H1 (cell line): ENCODE measurements around the gene PPP2R2D. TPM values are rescaled to one million over a fixed set of nuclear protein-coding genes. Genes with fewer than 3 reads are reported as not detected.
"Not testable (repeated sequence)": the region's sequence is repeated elsewhere in the genome, so short reads cannot be mapped to it uniquely, and the experiment has no call there.

Experiments used
- CTCF ChIA-PET: fragments of 300-600 bp; sonication (Branson Sonifier 250); formaldehyde crosslinking; loops from one replicate; lab custom pipeline; 2021; ENCODE audit not compliant: partially characterized antibody; lab: Charles Lee
- POLR2A ChIA-PET: fragments of 300-600 bp; sonication (Branson Sonifier 250); formaldehyde crosslinking; loops from one replicate; lab custom pipeline; 2021; ENCODE audit warnings: inconsistent platforms; ENCODE audit not compliant: partially characterized antibody; lab: Charles Lee
- DNase-seq, 2 experiments: peaks; one replicate each; pipeline versions ENCODE4 v3.0.0 to v3.0.0-alpha.2; 2010 to 2022; ENCODE audit warnings: low spot score in 2 of 2, low read depth in 1 of 2, mixed read lengths in 1 of 2
- FAIRE-seq: peaks from 2 replicates; lab custom pipeline; 2011; peaks lifted over from hg19 to GRCh38; lab: Jason Lieb, UNC
- H2AFZ ChIP-seq: 2 replicates; pipeline ENCODE4 v1.8.1; 2012; ENCODE audit warnings: low read length, inconsistent platforms
- H2AK5ac ChIP-seq: 2 replicates; pipeline ENCODE4 v1.6.1; 2013; ENCODE audit warnings: low read depth, low read length
- H2BK120ac ChIP-seq: replicated peaks from 2 replicates; pipeline ENCODE3; 2013; ENCODE audit warnings: low read depth, low read length, inconsistent platforms
- H2BK12ac ChIP-seq: 2 replicates; pipeline ENCODE4 v1.6.1; 2013; ENCODE audit warnings: low read depth, low read length
- H2BK15ac ChIP-seq: 2 replicates; pipeline ENCODE4 v1.6.1; 2013; ENCODE audit warnings: low read length
- H2BK20ac ChIP-seq: 2 replicates; pipeline ENCODE4 v1.6.1; 2013; ENCODE audit warnings: low read length
- H2BK5ac ChIP-seq: 2 replicates; pipeline ENCODE4 v1.6.1; 2013; ENCODE audit warnings: low read depth, low read length
- H3K14ac ChIP-seq: 2 replicates; pipeline ENCODE4 v1.6.1; 2013; ENCODE audit warnings: inconsistent platforms; ENCODE audit not compliant: insufficient read length
- H3K18ac ChIP-seq: 2 replicates; pipeline ENCODE4 v1.6.1; 2013; ENCODE audit warnings: low read length; ENCODE audit errors: extremely low read depth
- H3K23ac ChIP-seq: 2 replicates; pipeline ENCODE4 v1.6.1; 2013; ENCODE audit warnings: inconsistent platforms; ENCODE audit not compliant: insufficient read length
- H3K23me2 ChIP-seq: 2 replicates; pipeline ENCODE4 v1.6.1; 2013; ENCODE audit warnings: low read depth, low read length
- H3K27ac ChIP-seq: 2 replicates; pipeline ENCODE4 v1.6.1; 2011; ENCODE audit warnings: low read depth, low read length, inconsistent platforms
- H3K27me3 ChIP-seq, 4 experiments: replicated peaks in 1 of 4; 1 replicate in 1 of 4; 2 replicates in 3 of 4; pipeline versions ENCODE4 v1.6.1 to v1.8.1; 2011 to 2013; ENCODE audit warnings: low read length in 3 of 4, mild to moderate bottlenecking in 3 of 4, inconsistent platforms in 2 of 4, mixed read lengths in 2 of 4, moderate library complexity in 1 of 4; ENCODE audit not compliant: control insufficient read depth in 3 of 4, insufficient read depth in 3 of 4; ENCODE audit errors: extremely low read depth in 1 of 4
- H3K36me3 ChIP-seq, 4 experiments: 2 replicates each; pipeline versions ENCODE4 v1.6.1 to v1.8.1; 2011 to 2013; ENCODE audit warnings: mild to moderate bottlenecking in 4 of 4, low read length in 3 of 4, moderate library complexity in 2 of 4, control low read depth in 1 of 4, inconsistent platforms in 1 of 4; ENCODE audit not compliant: insufficient read depth in 4 of 4, control insufficient read depth in 2 of 4
- H3K4ac ChIP-seq: replicated peaks from 2 replicates; pipeline ENCODE3; 2013; ENCODE audit warnings: low read length, low read depth, mixed read lengths, inconsistent platforms; ENCODE audit not compliant: insufficient read length
- H3K4me1 ChIP-seq, 4 experiments: replicated peaks in 1 of 4; 1 replicate in 1 of 4; 2 replicates in 3 of 4; pipeline versions ENCODE4 v1.6.1 to v1.8.1; 2011 to 2013; ENCODE audit warnings: low read length in 3 of 4, inconsistent platforms in 2 of 4, mixed read lengths in 1 of 4; ENCODE audit not compliant: insufficient read depth in 4 of 4, control insufficient read depth in 3 of 4
- H3K4me2 ChIP-seq, 2 experiments: 2 replicates each; pipeline versions ENCODE4 v1.6.1 to v1.8.1; 2011 to 2013; ENCODE audit warnings: low read depth in 2 of 2, low read length in 2 of 2, control low read depth in 1 of 2, inconsistent platforms in 1 of 2, mild to moderate bottlenecking in 1 of 2; ENCODE audit not compliant: insufficient read depth in 1 of 2
- H3K4me3 ChIP-seq, 4 experiments: fragments of 200-600, 300-600 bp in 1 of 4; sonication (generic), shearing (Covaris generic), sonication (Bioruptor Twin) in 1 of 4; 2 replicates each; pipeline versions ENCODE4 v1.5.1 to v1.8.1; 2011 to 2016; ENCODE audit warnings: low read length in 4 of 4, low read depth in 3 of 4, control low read depth in 2 of 4, inconsistent platforms in 2 of 4, mild to moderate bottlenecking in 2 of 4, mixed read lengths in 1 of 4, moderate library complexity in 1 of 4; ENCODE audit not compliant: insufficient read depth in 2 of 4; ENCODE audit errors: extremely low read depth in 1 of 4
- H3K56ac ChIP-seq: replicated peaks from 2 replicates; pipeline ENCODE3; 2013; ENCODE audit warnings: low read depth, mild to moderate bottlenecking, mixed read lengths, low read length, inconsistent platforms; ENCODE audit not compliant: insufficient read length
- H3K79me1 ChIP-seq: 2 replicates; pipeline ENCODE4 v1.6.1; 2013; ENCODE audit warnings: low read depth, low read length, control low read depth
- H3K79me2 ChIP-seq, 2 experiments: 2 replicates each; pipeline versions ENCODE4 v1.6.1 to v1.8.1; 2012 to 2013; ENCODE audit warnings: low read length in 2 of 2, mild to moderate bottlenecking in 2 of 2, inconsistent platforms in 1 of 2; ENCODE audit not compliant: insufficient read depth in 2 of 2, control insufficient read depth in 1 of 2
- H3K9ac ChIP-seq, 4 experiments: replicated peaks in 1 of 4; 1 replicate in 1 of 4; 2 replicates in 3 of 4; pipeline versions ENCODE4 v1.6.1 to v1.8.1; 2011 to 2013; ENCODE audit warnings: low read depth in 3 of 4, low read length in 3 of 4, control low read depth in 2 of 4, mild to moderate bottlenecking in 2 of 4, moderate library complexity in 2 of 4, inconsistent platforms in 1 of 4; ENCODE audit errors: extremely low read depth in 1 of 4
- H3K9me3 ChIP-seq, 2 experiments: 2 replicates each; pipeline versions ENCODE4 v1.6.1 to v1.8.1; 2012 to 2013; ENCODE audit warnings: mild to moderate bottlenecking in 2 of 2, moderate library complexity in 2 of 2, control low read depth in 1 of 2, inconsistent platforms in 1 of 2, low read depth in 1 of 2, low read length in 1 of 2, mixed read lengths in 1 of 2; ENCODE audit not compliant: insufficient read depth in 2 of 2
- H4K20me1 ChIP-seq, 2 experiments: replicated peaks in 1 of 2; 2 replicates each; pipeline versions ENCODE3 to v1.8.1; 2011 to 2013; ENCODE audit warnings: inconsistent platforms in 2 of 2, low read length in 2 of 2, mild to moderate bottlenecking in 1 of 2; ENCODE audit not compliant: insufficient read depth in 2 of 2, control insufficient read depth in 1 of 2
- H4K5ac ChIP-seq: 2 replicates; pipeline ENCODE4 v1.6.1; 2013; ENCODE audit warnings: low read length, low read depth, mixed read lengths, inconsistent platforms; ENCODE audit not compliant: insufficient read length
- H4K8ac ChIP-seq: 2 replicates; pipeline ENCODE4 v1.8.0; 2013; ENCODE audit warnings: mild to moderate bottlenecking, moderate library complexity, low read length, inconsistent platforms; ENCODE audit not compliant: insufficient read depth; ENCODE audit errors: extremely low read depth
- H4K91ac ChIP-seq: replicated peaks from 2 replicates; pipeline ENCODE3; 2013; ENCODE audit warnings: low read length, mixed read lengths, inconsistent platforms; ENCODE audit not compliant: insufficient read length
- WGBS, 2 experiments: shearing (Covaris generic) in 1 of 2; methylation state at CpG; one replicate each; pipeline versions ENCODE4 v1.1.6 to v1.1.7; 2013 to 2015; ENCODE audit warnings: low lambda C conversion rate in 2 of 2, mixed read lengths in 2 of 2, inconsistent platforms in 1 of 2, low coverage in 1 of 2, missing lambda C conversion rate in 1 of 2; ENCODE audit not compliant: insufficient replicate concordance in 2 of 2, insufficient coverage in 1 of 2, insufficient read length in 1 of 2; ENCODE audit errors: extremely low coverage in 1 of 2, missing lambda C conversion rate in 1 of 2; 5-methylcytosine and 5-hydroxymethylcytosine counted together
- polyA plus RNA-seq, 7 experiments: library from polyadenylated mRNA; depleted of rRNA in 3 of 7; stranded (reverse) in 5 of 7; unstranded in 2 of 7; fragments of >200 nt in 5 of 7; fragments of 200-250 nt in 2 of 7; gene quantifications; 1 replicate in 5 of 7; 2 replicates in 1 of 7; 4 replicates in 1 of 7; pipeline versions ENCODE4 v1.2.1 to v1.2.3, GENCODE V29; 2011 to 2013; ENCODE audit warnings: missing spikeins in 2 of 7, mixed read lengths in 2 of 7
- total RNA-seq: library from RNA; stranded (reverse); fragmentation: NEBNext Ultra II Directional; extraction: Animal tissue kit (Norgen Biotek cat#: 25700); gene quantifications from 2 replicates; pipeline ENCODE4 v1.2.1, GENCODE V29; 2021

PPP2R2D gene
- total and polyA plus RNA-seq, 2 of the 8 experiments (the other 6 are each of a cell fraction or from before 2014, with no cell fraction given) = 25.4 to 32.8 TPM

- CTCF ChIA-PET, POLR2A ChIA-PET, H3K23me2 ChIP-seq, H2BK20ac ChIP-seq, H2BK5ac ChIP-seq, H3K9ac ChIP-seq, H3K4me1 ChIP-seq, H3K4me3 ChIP-seq, H2BK15ac ChIP-seq, H2AK5ac ChIP-seq, H3K4ac ChIP-seq, H3K27me3 ChIP-seq, H3K56ac ChIP-seq, H3K27ac ChIP-seq, H3K9me3 ChIP-seq, H4K91ac ChIP-seq, H2BK12ac ChIP-seq, H3K18ac ChIP-seq, H3K36me3 ChIP-seq, H4K5ac ChIP-seq, H2BK120ac ChIP-seq, DNase-seq, H2AFZ ChIP-seq, H3K4me2 ChIP-seq, H3K14ac ChIP-seq, H3K23ac ChIP-seq, FAIRE-seq, H4K8ac ChIP-seq: not testable (repeated sequence)
- peaks cover 17 to 19% of the 10 kb centered on the region in 2 experiments for H4K20me1 ChIP-seq
- H3K79me2 ChIP-seq = peaks cover 0 to 75% of the 10 kb centered on the region in 2 experiments
- peaks cover 25% of the 10 kb centered on the region for H3K79me1 ChIP-seq
- WGBS, 2 experiments = 75% methylated on average over 11 of the region's 11 CpGs; no CpG with 5 or more reads in 1 of the 2 experiments
Observed at GRCh38 chr10:131916767-131917160, 16.0 kb downstream of the PPP2R2D start.

DNA sequence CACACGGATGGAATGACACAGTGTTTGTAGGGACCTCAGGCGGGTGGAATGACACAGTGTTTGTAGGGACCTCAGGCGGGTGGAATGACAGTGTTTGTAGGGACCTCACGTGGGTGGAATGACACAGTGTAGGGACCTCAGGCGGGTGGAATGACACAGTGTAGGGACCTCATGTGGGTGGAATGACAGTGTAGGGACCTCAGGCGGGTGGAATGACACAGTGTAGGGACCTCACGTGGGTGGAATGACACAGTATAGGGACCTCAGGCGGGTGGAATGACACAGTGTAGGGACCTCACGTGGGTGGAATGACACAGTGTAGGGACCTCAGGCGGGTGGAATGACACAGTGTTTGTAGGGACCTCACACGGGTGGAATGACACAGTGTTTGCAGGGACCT lies 16.7 kb downstream of the PPP2R2D start:
- peaks cover 0 to 75% of the 10 kb centered on the region in 2 experiments for H3K79me2 ChIP-seq
- WGBS, 2 experiments = 63% methylated on average over 2 of the region's 11 CpGs; no CpG with 5 or more reads in 1 of the 2 experiments

More for the DNA sequence above, 16.7 kb downstream of the PPP2R2D start:
- H3K23ac ChIP-seq, H2BK20ac ChIP-seq, H3K27ac ChIP-seq, H4K5ac ChIP-seq, H3K14ac ChIP-seq, H3K23me2 ChIP-seq, H3K9ac ChIP-seq, H4K8ac ChIP-seq, H3K4me3 ChIP-seq, H3K9me3 ChIP-seq, H3K4me2 ChIP-seq, CTCF ChIA-PET, H3K36me3 ChIP-seq, H3K4ac ChIP-seq, H2BK12ac ChIP-seq, H3K56ac ChIP-seq, H3K18ac ChIP-seq, H2BK120ac ChIP-seq, FAIRE-seq, H2BK5ac ChIP-seq, POLR2A ChIA-PET, H4K91ac ChIP-seq, H2AK5ac ChIP-seq, H2AFZ ChIP-seq, H3K27me3 ChIP-seq, DNase-seq, H3K4me1 ChIP-seq, H2BK15ac ChIP-seq: not testable (repeated sequence)
- Histone ChIP-seq H3K79me1 (peaks cover 23% of the 10 kb centered on the region), H4K20me1 (peaks cover 17 to 19% of the 10 kb centered on the region in 2 experiments)
